Measurements from ENCODE around the gene ZNF45. TPM values are rescaled to one million over a fixed set of nuclear protein-coding genes. Genes with fewer than 3 reads are reported as not detected.
"Not testable (repeated sequence)": the region's sequence is repeated elsewhere in the genome, so short reads cannot be mapped to it uniquely, and the experiment has no call there.

Gene ZNF45
- polyA plus RNA-seq = 10 to 100 TPM in 1 of 3 donors, 1 to 10 TPM in 2; 6.5 to 15.9 (median 7.7) TPM

DNA sequence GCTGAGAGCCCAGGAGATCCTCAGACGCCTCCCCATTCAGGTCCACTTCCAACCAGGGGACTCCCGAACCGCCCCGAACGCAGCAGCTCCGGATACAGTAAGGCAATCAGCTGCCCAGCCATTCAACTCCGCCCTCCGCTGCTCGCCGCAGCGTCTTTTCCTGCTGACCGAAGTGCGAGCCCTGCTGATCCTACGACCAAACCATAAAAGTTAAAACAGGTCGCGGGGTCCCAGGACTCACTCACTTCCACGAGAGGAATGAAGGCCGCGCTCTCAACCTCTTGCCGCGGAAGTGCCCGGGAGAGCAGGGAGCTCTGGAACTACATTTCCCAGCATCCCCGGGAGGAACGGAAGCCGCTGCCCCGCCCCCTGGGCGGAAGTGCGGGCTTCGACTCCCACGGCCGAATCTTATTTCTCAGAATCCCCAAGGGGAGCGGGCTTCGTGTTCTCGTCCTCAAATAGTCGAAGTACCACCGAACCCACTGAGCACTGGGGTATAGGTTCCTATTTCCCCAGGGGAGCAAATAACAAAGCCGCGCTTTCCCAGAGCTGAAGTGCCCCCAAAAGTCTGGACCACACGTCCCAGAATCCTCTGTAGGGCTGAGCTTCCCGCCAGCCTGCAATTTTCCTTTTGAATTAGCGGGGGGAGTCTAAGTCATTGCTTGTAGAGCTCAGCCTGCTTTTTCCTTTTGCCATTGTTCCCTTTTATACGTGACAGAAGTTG, at the start of gene ZNF45:
ZNF45 (minus strand) TSS at position 298 of the 724 bp plus-strand sequence. CDS start 13,097 bp downstream, outside the sequence.
- H3K9me3 Mint-ChIP-seq = peaks cover 0 to 7% (median 3%) of the 10 kb centered on the region in 6 donors
- H3K27me3 Mint-ChIP-seq (ENCODE audit: low read depth in 3 of 3) = peaks cover 0 to 4% (median 2%) of the 10 kb centered on the region in 3 donors
- H3K4me3 Mint-ChIP-seq = peak within 1 kb of the TSS; percentile 95 to 96 (median 95)
- peaks cover 18 to 25% (median 22%) of the 10 kb centered on the region in 3 donors for H3K36me3 Mint-ChIP-seq
- H3K27ac Mint-ChIP-seq = peak within 1 kb of the TSS; percentile 89 to 96 (median 93)
- peak; percentile 84 to 87 (median 85) for DNase-seq
- peaks cover 21 to 41% of the 10 kb centered on the region in 2 donors for H3K4me1 Mint-ChIP-seq

DNA sequence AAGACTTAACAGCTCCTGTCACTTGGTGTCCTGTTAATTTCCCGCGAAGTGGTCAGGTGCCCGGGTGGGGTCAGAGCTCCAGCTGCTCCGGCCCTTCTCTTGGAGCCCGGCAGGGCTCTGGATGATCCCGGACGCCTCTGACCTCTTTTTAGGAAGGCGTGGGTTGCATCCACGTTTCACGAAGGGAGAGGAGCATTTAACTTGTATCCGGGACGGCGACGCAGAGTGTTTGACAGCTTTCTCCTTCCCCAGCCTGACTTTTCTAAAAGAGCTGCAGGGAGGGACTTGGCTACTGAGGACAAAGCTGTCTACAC, 49.6 kb upstream of the ZNF45 start:
- H3K27ac Mint-ChIP-seq = peak overlapping the region; percentile 85 to 96 (median 92)
- peak overlapping the region; percentile 93 to 99 (median 97) for H3K4me3 Mint-ChIP-seq
- DNase-seq = no peak
- H3K27me3 Mint-ChIP-seq (ENCODE audit: low read depth in 3 of 3) = peaks cover 0 to 4% (median 0%) of the 10 kb centered on the region in 3 donors
- peaks cover 17 to 28% of the 10 kb centered on the region in 2 donors for H3K4me1 Mint-ChIP-seq
- peaks cover 0 to 12% (median 3%) of the 10 kb centered on the region in 6 donors for H3K9me3 Mint-ChIP-seq
- peaks cover 12 to 19% (median 16%) of the 10 kb centered on the region in 3 donors for H3K36me3 Mint-ChIP-seq

DNA sequence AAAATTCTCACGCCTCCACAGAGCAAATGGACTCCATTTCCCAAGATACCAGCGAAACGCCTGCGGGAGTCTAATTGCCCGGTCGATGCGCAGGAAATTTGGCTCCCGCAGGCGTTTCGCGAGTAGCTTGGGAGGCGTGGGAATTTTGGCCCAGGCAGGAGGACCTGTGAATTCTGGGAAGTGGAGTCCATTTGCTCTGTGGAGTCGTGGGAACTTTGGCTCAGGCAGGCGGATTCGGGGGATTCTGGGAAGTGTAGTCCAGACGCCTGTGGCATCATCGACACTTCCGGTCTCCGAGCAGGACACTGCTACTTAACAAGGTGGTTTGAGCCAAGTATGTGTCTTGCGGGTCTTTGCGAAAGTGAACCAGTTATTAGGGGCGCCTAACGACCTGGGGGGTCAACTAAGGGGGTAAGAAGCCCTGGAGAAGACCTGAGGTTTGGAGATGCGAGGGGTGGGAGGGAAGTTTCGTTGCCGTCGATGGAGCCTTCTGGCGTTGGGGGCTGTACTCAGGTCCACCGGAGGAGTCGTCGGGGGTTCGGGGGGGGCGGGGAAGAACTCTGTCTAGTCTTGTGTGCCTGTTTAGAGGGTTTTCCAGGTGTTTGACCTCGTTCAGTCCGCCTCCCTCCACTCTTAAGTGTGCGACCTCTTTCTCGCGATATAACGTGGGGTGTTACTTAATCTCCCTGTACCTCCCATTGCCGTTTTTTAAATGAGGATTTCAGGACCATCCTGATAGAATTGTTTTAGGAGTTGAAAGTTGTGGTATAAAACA, 49.0 kb upstream of the ZNF45 start, which contains the start of gene ZNF155:
ZNF155 (plus strand) TSS at position 277 of the 775 bp plus-strand sequence. CDS start 4,356 bp downstream, outside the sequence.
- Mint-ChIP-seq H3K4me3 (peak within 1 kb of the TSS; percentile 93 to 99 (median 97)), H3K27me3 (ENCODE audit: low read depth in 3 of 3) (peaks cover 0 to 4% (median 0%) of the 10 kb centered on the region in 3 donors), H3K9me3 (peaks cover 0 to 16% (median 3%) of the 10 kb centered on the region in 6 donors), H3K36me3 (peaks cover 7 to 14% (median 11%) of the 10 kb centered on the region in 3 donors), H3K4me1 (peaks cover 17 to 28% of the 10 kb centered on the region in 2 donors), H3K27ac (peak within 1 kb of the TSS; percentile 85 to 96 (median 92))
- peak; percentile 67 to 74 (median 69) for DNase-seq

DNA sequence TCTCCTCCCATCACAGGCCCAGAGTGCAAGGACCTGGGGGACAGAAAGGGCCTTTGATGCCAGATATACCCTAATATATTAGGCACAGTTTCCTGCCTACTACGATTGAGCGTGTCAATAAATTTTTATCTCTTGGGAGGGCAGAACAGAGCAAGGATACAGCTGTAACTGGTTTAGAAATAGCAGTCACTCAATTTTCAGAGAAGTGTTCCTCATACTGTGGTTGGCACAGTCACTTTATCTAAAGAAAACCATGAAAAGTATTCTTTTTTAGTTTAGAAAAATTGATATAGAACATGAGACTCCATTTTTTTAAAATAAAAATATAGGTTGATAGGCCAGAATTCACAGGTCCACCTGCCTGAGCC, 48.4 kb upstream of the ZNF45 start:
- no peak for DNase-seq
- Mint-ChIP-seq H3K27ac (peak overlapping the region; percentile 20 to 96 (median 80)), H3K4me3 (peak overlapping the region; percentile 78 to 99 (median 97))

DNA sequence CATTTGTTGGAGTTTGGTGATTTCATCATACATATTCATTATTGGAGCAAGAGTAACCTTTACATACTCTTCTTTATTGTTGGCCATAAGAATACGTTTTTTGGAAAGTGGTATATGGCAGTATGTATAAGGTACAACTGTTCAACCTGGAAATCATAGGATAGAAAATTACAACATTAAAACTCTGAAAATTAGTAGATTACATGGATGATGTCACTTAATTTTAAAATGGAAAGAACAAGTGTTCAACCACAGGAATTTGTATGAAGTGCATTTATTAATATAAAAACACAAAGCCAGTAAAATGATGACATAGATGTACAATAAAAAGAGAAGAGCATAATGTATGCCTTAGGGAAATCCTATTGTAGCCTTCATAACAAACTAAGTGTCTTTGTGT, 41.6 kb upstream of the ZNF45 start:
- Mint-ChIP-seq H3K4me1 (no peaks in the 10 kb centered on the region), H3K27ac (no peak overlapping the region), H3K4me3 (no peak overlapping the region), H3K9me3 (peaks cover 28 to 82% (median 57%) of the 10 kb centered on the region in 6 donors), H3K36me3 (peaks cover 12 to 19% (median 13%) of the 10 kb centered on the region in 3 donors), H3K27me3 (ENCODE audit: low read depth in 3 of 3) (peaks cover 0 to 2% (median 2%) of the 10 kb centered on the region in 3 donors)
- DNase-seq = no peak

More for the DNA sequence above, 48.4 kb upstream of the ZNF45 start:
- Mint-ChIP-seq H3K4me1 (peaks cover 17 to 28% of the 10 kb centered on the region in 2 donors), H3K9me3 (peaks cover 0 to 21% (median 5%) of the 10 kb centered on the region in 6 donors), H3K36me3 (peaks cover under 1 to 8% (median 6%) of the 10 kb centered on the region in 3 donors), H3K27me3 (ENCODE audit: low read depth in 3 of 3) (peaks cover 0 to 4% (median 0%) of the 10 kb centered on the region in 3 donors)

DNA sequence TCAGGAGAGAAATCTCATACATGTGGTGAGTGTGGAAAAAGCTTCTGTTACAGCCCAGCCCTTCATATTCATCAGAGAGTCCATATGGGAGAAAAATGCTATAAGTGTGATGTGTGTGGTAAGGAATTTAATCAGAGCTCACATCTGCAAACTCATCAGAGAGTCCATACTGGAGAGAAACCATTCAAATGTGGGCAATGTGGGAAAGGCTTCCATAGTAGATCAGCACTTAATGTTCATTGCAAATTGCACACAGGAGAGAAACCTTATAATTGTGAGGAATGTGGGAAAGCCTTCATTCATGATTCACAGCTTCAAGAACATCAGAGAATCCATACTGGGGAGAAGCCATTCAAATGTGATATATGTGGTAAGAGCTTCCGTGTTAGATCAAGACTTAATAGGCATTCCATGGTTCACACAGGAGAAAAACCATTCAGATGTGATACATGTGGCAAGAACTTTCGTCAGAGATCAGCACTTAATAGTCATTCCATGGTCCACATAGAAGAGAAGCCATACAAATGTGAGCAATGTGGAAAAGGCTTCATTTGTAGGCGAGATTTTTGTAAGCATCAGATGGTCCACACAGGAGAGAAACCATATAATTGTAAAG, 31.1 kb upstream of the ZNF45 start:
- no peak for DNase-seq
- H3K4me1 Mint-ChIP-seq = no peaks in the 10 kb centered on the region
- peaks cover 45 to 66% (median 59%) of the 10 kb centered on the region in 3 donors for H3K36me3 Mint-ChIP-seq
- no peaks in the 10 kb centered on the region for H3K27me3 Mint-ChIP-seq (ENCODE audit: low read depth in 3 of 3)
- H3K9me3 Mint-ChIP-seq = peaks cover 37 to 95% (median 89%) of the 10 kb centered on the region in 6 donors
- no peak overlapping the region for H3K4me3 Mint-ChIP-seq
- H3K27ac Mint-ChIP-seq = no peak overlapping the region

DNA sequence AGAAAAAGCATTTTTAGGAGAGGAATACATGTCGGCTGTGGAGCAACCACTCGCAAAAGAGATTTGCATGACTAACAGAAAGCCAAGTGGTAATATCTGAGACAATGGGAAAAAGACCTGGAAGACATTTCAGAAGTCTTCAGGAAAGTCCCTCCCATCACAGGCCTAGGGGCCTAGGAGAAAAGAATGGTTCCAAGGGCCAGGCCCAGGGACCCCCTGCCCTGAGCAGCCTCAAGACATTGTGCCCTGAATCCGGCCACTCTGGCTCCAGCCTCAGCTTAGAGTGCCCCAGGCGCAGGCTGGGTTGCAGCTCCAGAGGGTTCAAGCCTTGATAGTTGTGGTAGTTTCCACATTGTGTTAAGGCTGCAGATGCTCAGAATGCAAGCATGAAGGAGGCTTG, 25.3 kb upstream of the ZNF45 start:
- Mint-ChIP-seq H3K27me3 (ENCODE audit: low read depth in 3 of 3) (peaks cover 0 to 3% (median 0%) of the 10 kb centered on the region in 3 donors), H3K27ac (no peak overlapping the region), H3K9me3 (peaks cover 31 to 85% (median 59%) of the 10 kb centered on the region in 6 donors), H3K4me3 (no peak overlapping the region), H3K36me3 (peaks cover 47 to 55% (median 47%) of the 10 kb centered on the region in 3 donors), H3K4me1 (no peaks in the 10 kb centered on the region)
- no peak for DNase-seq

DNA sequence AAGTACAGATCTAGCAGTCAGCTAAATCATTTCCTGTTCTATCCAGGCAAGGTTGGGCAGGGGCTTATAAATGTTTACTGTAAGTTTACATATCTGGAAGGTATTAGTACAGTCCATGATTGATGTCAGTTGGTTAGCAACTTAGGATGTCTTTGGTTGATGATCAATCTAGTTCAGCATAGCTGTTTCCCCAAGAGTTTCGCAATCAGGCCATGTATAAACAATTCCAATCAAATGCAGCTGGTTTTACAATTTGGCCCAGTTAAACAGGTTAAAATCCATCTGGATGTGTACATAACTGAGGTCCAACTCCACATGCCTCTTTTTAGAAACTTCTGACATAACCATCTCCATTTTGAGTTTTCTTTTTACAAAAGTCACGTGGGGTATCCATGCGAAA, 22.8 kb upstream of the ZNF45 start:
- no peak for DNase-seq
- no peak overlapping the region for H3K27ac Mint-ChIP-seq
- peaks cover 21 to 69% (median 39%) of the 10 kb centered on the region in 6 donors for H3K9me3 Mint-ChIP-seq
- no peaks in the 10 kb centered on the region for H3K4me1 Mint-ChIP-seq
- H3K4me3 Mint-ChIP-seq = no peak overlapping the region
- peaks cover 31 to 40% (median 33%) of the 10 kb centered on the region in 3 donors for H3K36me3 Mint-ChIP-seq
- peaks cover 0 to 3% (median 0%) of the 10 kb centered on the region in 3 donors for H3K27me3 Mint-ChIP-seq (ENCODE audit: low read depth in 3 of 3)

DNA sequence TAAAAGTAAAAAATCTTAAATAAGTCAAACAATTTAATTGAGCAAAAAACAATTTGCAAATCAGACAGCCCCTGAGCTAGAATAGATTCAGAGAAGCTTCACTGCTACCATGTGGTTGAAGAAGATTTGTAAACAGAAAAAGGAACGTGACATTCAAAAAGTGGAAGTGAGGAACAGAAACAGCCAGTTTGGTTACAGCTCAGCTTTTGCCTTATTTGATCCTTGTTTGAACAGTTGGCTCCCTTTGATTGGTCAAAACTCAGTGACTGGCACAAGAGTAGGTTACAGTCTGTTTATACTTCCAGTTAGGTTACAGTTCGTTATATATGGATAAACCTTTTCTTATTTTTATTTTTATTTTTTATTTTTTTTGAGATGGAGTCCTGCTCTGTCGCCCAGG, 21.7 kb upstream of the ZNF45 start:
- Mint-ChIP-seq H3K4me1 (peaks cover 3 to 6% of the 10 kb centered on the region in 2 donors), H3K27me3 (ENCODE audit: low read depth in 3 of 3) (peaks cover 0 to 3% (median 0%) of the 10 kb centered on the region in 3 donors), H3K4me3 (no peak overlapping the region), H3K36me3 (peaks cover 24 to 40% (median 34%) of the 10 kb centered on the region in 3 donors), H3K27ac (no peak overlapping the region), H3K9me3 (peaks cover 21 to 64% (median 30%) of the 10 kb centered on the region in 6 donors)
- no peak for DNase-seq

DNA sequence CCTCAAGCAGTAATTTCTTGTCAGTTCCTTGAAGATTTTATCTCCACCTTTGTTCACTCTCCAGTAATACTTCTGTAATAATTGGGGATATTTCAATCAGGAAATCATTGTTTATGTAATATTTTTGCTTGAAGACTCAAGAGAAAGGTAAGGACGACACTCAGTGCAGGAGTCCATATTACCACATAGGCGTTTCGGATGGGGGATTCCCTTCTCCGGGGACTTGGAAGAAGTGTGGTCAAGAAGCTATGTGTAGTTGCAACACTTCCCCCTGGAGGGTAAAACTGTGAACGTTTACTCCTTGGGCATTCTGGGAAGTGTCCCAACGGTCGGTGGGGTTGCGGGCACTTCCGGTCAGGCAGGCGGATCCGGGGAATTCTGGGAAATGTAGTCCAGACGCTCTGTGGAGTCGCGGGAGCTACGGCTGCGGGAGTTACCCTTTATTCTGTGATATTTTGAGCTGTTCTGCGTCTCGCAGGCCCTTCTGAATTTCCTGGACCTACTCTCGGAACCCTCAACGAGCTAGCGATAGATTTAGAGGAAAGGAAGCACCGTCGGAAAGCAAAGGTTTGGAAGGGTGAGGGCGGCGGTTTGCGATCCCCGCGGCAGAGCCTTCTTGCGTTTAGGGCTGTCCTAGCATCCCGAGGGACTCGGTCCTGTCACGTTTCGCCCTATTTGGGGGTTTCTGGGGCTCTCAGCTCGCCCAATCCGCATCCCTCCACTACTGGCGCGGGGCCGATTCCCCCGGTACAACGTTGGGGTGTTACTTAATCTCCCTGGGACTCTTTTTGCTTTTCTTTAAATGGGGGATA, 16.0 kb upstream of the ZNF45 start, which contains the start of gene ZNF221:
ZNF221 (plus strand) TSS at position 395 of the 812 bp plus-strand sequence. CDS start 11,499 bp downstream, outside the sequence.
- peak within 1 kb of the TSS; percentile 81 to 93 (median 89) for H3K27ac Mint-ChIP-seq
- peaks cover 17 to 31% (median 29%) of the 10 kb centered on the region in 3 donors for H3K36me3 Mint-ChIP-seq
- peaks cover 21 to 49% (median 37%) of the 10 kb centered on the region in 6 donors for H3K9me3 Mint-ChIP-seq

DNA sequence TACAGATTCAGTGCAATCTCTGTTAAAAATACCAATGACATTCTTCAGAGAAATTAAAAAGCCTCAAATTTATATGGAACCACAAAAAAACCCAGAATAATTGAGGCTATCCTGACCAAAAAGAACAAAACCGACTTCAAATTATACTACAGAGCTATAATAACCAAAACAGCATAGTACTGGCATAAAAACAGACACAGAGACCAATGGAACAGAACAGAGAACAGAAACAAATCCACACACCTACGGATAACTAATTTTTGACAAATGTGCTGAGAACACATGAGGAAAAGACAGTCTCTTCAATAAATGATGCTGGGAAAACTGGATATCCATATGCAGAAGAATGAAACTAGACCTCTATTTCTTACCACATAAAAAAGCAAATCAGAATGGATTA, 14.7 kb upstream of the ZNF45 start:
- Mint-ChIP-seq H3K27me3 (ENCODE audit: low read depth in 3 of 3) (peaks cover 16% of the 10 kb centered on the region in 3 donors), H3K4me3 (peak overlapping the region; percentile 46 to 71 (median 55)), H3K9me3 (peaks cover 23 to 55% (median 40%) of the 10 kb centered on the region in 6 donors), H3K4me1 (peaks cover 12 to 18% of the 10 kb centered on the region in 2 donors), H3K36me3 (peaks cover 13 to 26% (median 24%) of the 10 kb centered on the region in 3 donors)
- not testable (repeated sequence) for H3K27ac Mint-ChIP-seq, DNase-seq

More for the DNA sequence above, 16.0 kb upstream of the ZNF45 start, which contains the start of gene ZNF221:
- Mint-ChIP-seq H3K4me1 (peaks cover 12 to 18% of the 10 kb centered on the region in 2 donors), H3K27me3 (ENCODE audit: low read depth in 3 of 3) (peaks cover 9 to 13% (median 12%) of the 10 kb centered on the region in 3 donors), H3K4me3 (peak within 1 kb of the TSS; percentile 99)
- DNase-seq = peak; percentile 68 to 74 (median 69)

DNA sequence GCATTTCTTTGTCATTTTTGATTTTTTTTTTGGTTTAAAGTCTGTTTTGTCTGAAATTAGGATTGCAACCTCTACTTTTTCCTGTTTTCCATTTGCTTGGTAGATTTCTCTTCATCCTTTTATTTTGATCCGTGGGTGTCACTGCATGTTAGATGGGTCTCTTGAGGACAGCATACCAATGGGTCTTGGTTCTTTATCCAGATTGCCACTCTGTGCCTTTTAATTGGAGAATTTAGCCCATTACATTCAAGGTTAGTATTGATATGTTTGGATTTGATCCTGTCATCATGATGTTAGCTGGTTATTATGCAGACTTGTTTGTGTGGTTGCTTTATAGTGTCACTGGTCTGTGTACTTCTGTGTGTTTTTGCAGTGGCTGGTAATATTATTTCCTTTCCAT, 12.3 kb upstream of the ZNF45 start:
- Mint-ChIP-seq H3K4me1 (peaks cover 12 to 17% of the 10 kb centered on the region in 2 donors), H3K4me3 (peak overlapping the region in 1 of 5 donors; percentile 8), H3K9me3 (peaks cover 21 to 53% (median 39%) of the 10 kb centered on the region in 6 donors), H3K27me3 (ENCODE audit: low read depth in 3 of 3) (peaks cover 16 to 21% (median 16%) of the 10 kb centered on the region in 3 donors), H3K36me3 (peaks cover 11 to 23% (median 20%) of the 10 kb centered on the region in 3 donors)
- H3K27ac Mint-ChIP-seq, DNase-seq: not testable (repeated sequence)
